ENCODE results near the gene ACD.

ACD gene

GRCh38 chr16:67675999-67676398 is 15.9 kb upstream of the ACD start:
- H3K27ac ChIP-seq = no peak overlapping the region
- no peaks in the 10 kb centered on the region for H3K27me3 ChIP-seq (replicated peaks)
- TF ChIP-seq CTCF (IDR thresholded peaks at IDR 0.05; ENCODE audit: low read depth, low read length, missing control alignments) = no peak
- peaks cover 18% of the 10 kb centered on the region for H3K36me3 ChIP-seq (replicated peaks)
- no peak for DNase-seq
- in situ Hi-C loops (cut with HindIII; ENCODE audit: low pct_ligation_motif_present, low sequenced_read_pairs) = no loop called here
- no peak overlapping the region for H3K4me3 ChIP-seq (ENCODE audit: low read depth, low read length)

- peaks cover 18% of the 10 kb centered on the region for H3K36me3 ChIP-seq (replicated peaks)
- no peak for TF ChIP-seq CTCF (IDR thresholded peaks at IDR 0.05; ENCODE audit: low read depth, low read length, missing control alignments)
- H3K4me3 ChIP-seq (ENCODE audit: low read depth, low read length) = no peak overlapping the region
- in situ Hi-C loops (cut with HindIII; ENCODE audit: low pct_ligation_motif_present, low sequenced_read_pairs) = no loop called here
- no peak overlapping the region for H3K27ac ChIP-seq
- H3K27me3 ChIP-seq (replicated peaks) = no peaks in the 10 kb centered on the region
- no peak for DNase-seq
Observed at GRCh38 chr16:67675579-67675935, 15.5 kb upstream of the ACD start.

- in situ Hi-C loops (cut with HindIII; ENCODE audit: low pct_ligation_motif_present, low sequenced_read_pairs) = no loop called here
- no peak for DNase-seq
- H3K27me3 ChIP-seq (replicated peaks) = no peaks in the 10 kb centered on the region
- H3K36me3 ChIP-seq (replicated peaks) = peaks cover 13% of the 10 kb centered on the region
- H3K27ac ChIP-seq = no peak overlapping the region
- no peak overlapping the region for H3K4me3 ChIP-seq (ENCODE audit: low read depth, low read length)
- TF ChIP-seq CTCF (IDR thresholded peaks at IDR 0.05; ENCODE audit: low read depth, low read length, missing control alignments) = no peak
Observed at GRCh38 chr16:67674851-67675578, 15.0 kb upstream of the ACD start.

GRCh38 chr16:67673712-67674580 is 13.9 kb upstream of the ACD start:
- in situ Hi-C loops (cut with HindIII; ENCODE audit: low pct_ligation_motif_present, low sequenced_read_pairs) = no loop called here

More at GRCh38 chr16:67673712-67674580, 13.9 kb upstream of the ACD start:
- Histone ChIP-seq H3K4me3 (ENCODE audit: low read depth, low read length) (no peak overlapping the region), H3K36me3 (replicated peaks) (peaks cover 12% of the 10 kb centered on the region), H3K27ac (no peak overlapping the region), H3K27me3 (replicated peaks) (no peaks in the 10 kb centered on the region)
- no peak for DNase-seq
- no peak for TF ChIP-seq CTCF (IDR thresholded peaks at IDR 0.05; ENCODE audit: low read depth, low read length, missing control alignments)
